HEK293 (cell line): Measurements from ENCODE around the gene TPRN.

Experiments
- HIC1 ChIP-seq: fragments of 450-650 bp; formaldehyde crosslinking; IDR thresholded peaks from 2 replicates; pipeline ENCODE4 v1.5.1; 2016; ENCODE audit warnings: missing biosample characterization, missing genetic modification characterization
- HOXD13 ChIP-seq: sonication (generic); formaldehyde crosslinking; IDR thresholded peaks from 2 replicates; pipeline ENCODE4 v1.8.0; 2022; ENCODE audit warnings: missing genetic modification reagents, borderline replicate concordance
- KLF10 ChIP-seq: fragments of 450-650 bp; IDR thresholded peaks from 2 replicates; pipeline ENCODE4 v1.5.1; 2018; ENCODE audit warnings: missing biosample characterization, mild to moderate bottlenecking, missing genetic modification characterization
- KLF17 ChIP-seq: fragments of 450-650 bp; formaldehyde crosslinking; IDR thresholded peaks from 2 replicates; pipeline ENCODE4 v1.5.1; 2016; ENCODE audit warnings: missing biosample characterization, missing genetic modification characterization
- SCRT2 ChIP-seq: fragments of 450-650 bp; formaldehyde crosslinking; IDR thresholded peaks from 2 replicates; pipeline ENCODE4 v1.5.1; 2016; ENCODE audit warnings: missing biosample characterization, missing genetic modification characterization
- SP3 ChIP-seq: fragments of 450-650 bp; formaldehyde crosslinking; IDR thresholded peaks from 2 replicates; pipeline ENCODE4 v1.5.1; 2016; ENCODE audit warnings: missing biosample characterization, missing genetic modification characterization
- TSHZ1 ChIP-seq: fragments of 450-650 bp; formaldehyde crosslinking; IDR thresholded peaks from 2 replicates; pipeline ENCODE4 v1.5.1; 2016; ENCODE audit warnings: missing biosample characterization, missing genetic modification characterization, borderline replicate concordance
- WT1 ChIP-seq: fragments of 450-650 bp; formaldehyde crosslinking; IDR thresholded peaks from 2 replicates; pipeline ENCODE4 v1.5.1; 2016; ENCODE audit warnings: missing biosample characterization, missing genetic modification characterization
- ZBTB17 ChIP-seq: fragments of 450-650 bp; formaldehyde crosslinking; IDR thresholded peaks from 2 replicates; pipeline ENCODE4 v1.5.1; 2016; ENCODE audit warnings: missing biosample characterization, missing genetic modification characterization
- ZBTB49 ChIP-seq: fragments of 450-650 bp; formaldehyde crosslinking; IDR thresholded peaks from 2 replicates; pipeline ENCODE4 v1.5.1; 2016; ENCODE audit warnings: missing biosample characterization, missing genetic modification characterization, low read depth
- ZIC2 ChIP-seq: fragments of 450-650 bp; formaldehyde crosslinking; IDR thresholded peaks from 2 replicates; pipeline ENCODE4 v1.5.1; 2016; ENCODE audit warnings: missing biosample characterization, missing genetic modification characterization
- ZNF10 ChIP-seq: fragments of 450-650 bp; formaldehyde crosslinking; IDR thresholded peaks from 2 replicates; pipeline ENCODE4 v1.5.1; 2017; ENCODE audit warnings: missing biosample characterization, missing genetic modification characterization
- ZNF114 ChIP-seq: fragments of 450-650 bp; formaldehyde crosslinking; IDR thresholded peaks from 2 replicates; pipeline ENCODE4 v1.5.0; 2017; ENCODE audit warnings: missing biosample characterization, missing genetic modification characterization
- ZNF121 ChIP-seq: fragments of 450-650 bp; formaldehyde crosslinking; IDR thresholded peaks from 2 replicates; pipeline ENCODE4 v1.5.1; 2016; ENCODE audit warnings: missing biosample characterization, missing genetic modification characterization
- ZNF138 ChIP-seq: fragments of 450-650 bp; formaldehyde crosslinking; IDR thresholded peaks from 2 replicates; pipeline ENCODE4 v1.5.1; 2016; ENCODE audit warnings: missing biosample characterization, missing genetic modification characterization, borderline replicate concordance
- ZNF146 ChIP-seq: fragments of 450-650 bp; formaldehyde crosslinking; IDR thresholded peaks from 2 replicates; pipeline ENCODE4 v1.5.1; 2016; ENCODE audit warnings: missing biosample characterization, missing genetic modification characterization
- ZNF211 ChIP-seq: fragments of 450-650 bp; formaldehyde crosslinking; IDR thresholded peaks from 2 replicates; pipeline ENCODE4 v1.5.1; 2016; ENCODE audit warnings: low read depth, missing biosample characterization, missing genetic modification characterization
- ZNF274 ChIP-seq, 2 experiments: fragments of 200-500 bp in 1 of 2; fragments of 450-650 bp in 1 of 2; sonication (Bioruptor generic) in 1 of 2; formaldehyde crosslinking in 1 of 2; IDR thresholded peaks; 2 replicates each; pipeline versions ENCODE4 v1.5.1 to v1.6.1; 2014 to 2016; ENCODE audit warnings: borderline replicate concordance in 1 of 2, inconsistent platforms in 1 of 2, low read length in 1 of 2, missing biosample characterization in 1 of 2, missing genetic modification characterization in 1 of 2
- ZNF280D ChIP-seq: fragments of 450-650 bp; formaldehyde crosslinking; IDR thresholded peaks from 2 replicates; pipeline ENCODE4 v1.5.1; 2016; ENCODE audit warnings: missing biosample characterization, missing genetic modification characterization
- ZNF292 ChIP-seq: fragments of 450-650 bp; formaldehyde crosslinking; IDR thresholded peaks from 2 replicates; pipeline ENCODE4 v1.5.1; 2016; ENCODE audit warnings: low read depth, missing biosample characterization, missing genetic modification characterization, borderline replicate concordance
- ZNF416 ChIP-seq: fragments of 450-650 bp; formaldehyde crosslinking; IDR thresholded peaks from 2 replicates; pipeline ENCODE4 v1.5.1; 2016; ENCODE audit warnings: missing biosample characterization, missing genetic modification characterization
- ZNF510 ChIP-seq: fragments of 450-650 bp; formaldehyde crosslinking; IDR thresholded peaks from 2 replicates; pipeline ENCODE4 v1.5.1; 2018; ENCODE audit warnings: mild to moderate bottlenecking, missing genetic modification characterization, missing biosample characterization; ENCODE audit not compliant: insufficient replicate concordance
- ZNF548 ChIP-seq: fragments of 450-650 bp; formaldehyde crosslinking; IDR thresholded peaks from 2 replicates; pipeline ENCODE4 v1.5.1; 2016; ENCODE audit warnings: missing biosample characterization, missing genetic modification characterization
- ZNF558 ChIP-seq: fragments of 450-650 bp; formaldehyde crosslinking; IDR thresholded peaks from 2 replicates; pipeline ENCODE4 v1.5.1; 2016; ENCODE audit warnings: missing biosample characterization, missing genetic modification characterization
- ZNF610 ChIP-seq: fragments of 450-650 bp; formaldehyde crosslinking; IDR thresholded peaks from 2 replicates; pipeline ENCODE4 v1.5.1; 2016; ENCODE audit warnings: missing biosample characterization, missing genetic modification characterization, borderline replicate concordance
- ZNF747 ChIP-seq: fragments of 450-650 bp; formaldehyde crosslinking; IDR thresholded peaks from 2 replicates; pipeline ENCODE4 v1.5.1; 2016; ENCODE audit warnings: missing biosample characterization, missing genetic modification characterization
- ZSCAN16 ChIP-seq: fragments of 450-650 bp; formaldehyde crosslinking; IDR thresholded peaks from 2 replicates; pipeline ENCODE4 v1.5.1; 2016; ENCODE audit warnings: missing biosample characterization, missing genetic modification characterization

The TPRN gene

GRCh38 chr9:137222190-137223077, 21.9 kb upstream of the TPRN start, which contains the start of gene RNF208 (continued):
- TF ChIP-seq ZBTB49 (tag by site-specific recombination) = no peak
- TF ChIP-seq ZNF121 = no peak
- TF ChIP-seq TSHZ1 (tag by site-specific recombination) = no peak
- TF ChIP-seq ZSCAN16 (tag by site-specific recombination) = no peak
- TF ChIP-seq WT1 (tag by site-specific recombination) = no peak
- TF ChIP-seq ZNF138 = no peak
- no peak for TF ChIP-seq ZNF416 (tag by site-specific recombination)
- TF ChIP-seq ZNF292 = no peak
- no peak for TF ChIP-seq ZNF548 (tag by site-specific recombination)
- TF ChIP-seq ZNF558 (tag by site-specific recombination) = no peak
- TF ChIP-seq ZBTB17 (tag by site-specific recombination) = no peak
- no peak for TF ChIP-seq ZNF114
- TF ChIP-seq ZIC2 = peak; percentile 36; the same call in 1 of the 2 replicates
- no peak for TF ChIP-seq ZNF280D (tag by site-specific recombination)
- TF ChIP-seq ZNF211 (tag by site-specific recombination) = no peak
- no peak for TF ChIP-seq ZNF274 (IDR thresholded peaks at IDR 0.05; ENCODE audit: low read length)
- no peak for TF ChIP-seq ZNF274 (tag by site-specific recombination; IDR thresholded peaks at IDR 0.05; ENCODE audit: borderline replicate concordance)
- TF ChIP-seq SCRT2 (tag by site-specific recombination) = no peak
- TF ChIP-seq KLF17 (tag by site-specific recombination) = no peak
- peak; percentile 9; the same call in 1 of the 2 replicates for TF ChIP-seq SP3 (tag by site-specific recombination)
- no peak for TF ChIP-seq ZNF510 (tag by site-specific recombination)
- TF ChIP-seq ZNF10 (tag by site-specific recombination) = no peak
- TF ChIP-seq ZNF747 = no peak
- TF ChIP-seq HIC1 (tag by site-specific recombination) = peak; percentile 50
- TF ChIP-seq ZNF610 (tag by site-specific recombination) = no peak
- TF ChIP-seq KLF10 (tag by site-specific recombination) = no peak
- TF ChIP-seq ZNF146 (tag by site-specific recombination) = no peak
- no peak for TF ChIP-seq HOXD13 (CRISPR knock-in tag)
